Hepatocyte (in vitro differentiated cells): ENCODE results near the gene RASSF8. TPM values are rescaled to one million over a fixed set of nuclear protein-coding genes. Genes with fewer than 3 reads are reported as not detected.

Experiments
- DNase-seq: peaks from one replicate; pipeline ENCODE4 v3.0.0-alpha.2; 2016; ENCODE audit warnings: low spot score
- H2AFZ ChIP-seq: fragments of 200-600 bp; sonication (generic); 2 replicates; pipeline ENCODE4 v1.6.0; 2016; ENCODE audit warnings: antibody characterized with exemption, mild to moderate bottlenecking
- H3K27ac ChIP-seq: fragments of 200-600 bp; sonication (generic); 2 replicates; pipeline ENCODE4 v1.5.1; 2016; ENCODE audit warnings: mild to moderate bottlenecking
- H3K27me3 ChIP-seq: fragments of 200-600 bp; sonication (generic); 2 replicates; pipeline ENCODE4 v1.6.1; 2016
- H3K36me3 ChIP-seq: fragments of 200-600 bp; sonication (generic); replicated peaks from 2 replicates; pipeline ENCODE4 v1.5.1; 2016; ENCODE audit warnings: low read depth; ENCODE audit not compliant: insufficient read depth
- H3K4me1 ChIP-seq: fragments of 200-600 bp; sonication (generic); 2 replicates; pipeline ENCODE4 v1.5.1; 2016; ENCODE audit warnings: mild to moderate bottlenecking, moderate library complexity; ENCODE audit not compliant: insufficient read depth
- H3K4me2 ChIP-seq: fragments of 200-600 bp; sonication (generic); 2 replicates; pipeline ENCODE4 v1.6.0; 2016
- H3K4me3 ChIP-seq: fragments of 200-600 bp; sonication (generic); 2 replicates; pipeline ENCODE4 v1.5.1; 2016; ENCODE audit warnings: mild to moderate bottlenecking
- H3K79me2 ChIP-seq: fragments of 200-600 bp; sonication (generic); 2 replicates; pipeline ENCODE4 v1.6.0; 2017; ENCODE audit warnings: mild to moderate bottlenecking
- H3K9me2 ChIP-seq: fragments of 200-600 bp; sonication (generic); replicated peaks from 2 replicates; pipeline ENCODE4 v1.6.0; 2017; ENCODE audit warnings: mild to moderate bottlenecking; ENCODE audit not compliant: insufficient read depth
- H3K9me3 ChIP-seq: fragments of 200-600 bp; sonication (generic); 2 replicates; pipeline ENCODE4 v1.5.1; 2016; ENCODE audit warnings: low read depth, mild to moderate bottlenecking
- H4K20me1 ChIP-seq: fragments of 200-600 bp; sonication (generic); 2 replicates; pipeline ENCODE4 v1.6.0; 2016; ENCODE audit warnings: mild to moderate bottlenecking; ENCODE audit not compliant: insufficient read depth, poor library complexity, severe bottlenecking
- CTCF ChIP-seq: fragments of 200-600 bp; sonication (generic); IDR thresholded peaks from 2 replicates; pipeline ENCODE4 v1.5.1; 2016; ENCODE audit warnings: antibody characterized with exemption, mild to moderate bottlenecking; ENCODE audit not compliant: poor library complexity
- EZH2 ChIP-seq: fragments of 200-600 bp; sonication (generic); IDR thresholded peaks from 2 replicates; pipeline ENCODE4 v1.6.1; 2016; ENCODE audit warnings: antibody characterized with exemption, mild to moderate bottlenecking, borderline replicate concordance
- EZH2phosphoT487 ChIP-seq: fragments of 200-600 bp; sonication (generic); IDR thresholded peaks from one replicate; pipeline ENCODE4 v1.6.1; 2018; ENCODE audit warnings: antibody characterized with exemption, mild to moderate bottlenecking, low read depth, moderate library complexity; ENCODE audit not compliant: unreplicated experiment, severe bottlenecking
- WGBS: methylation state at CpG from one replicate; pipeline ENCODE4 v1.1.6; 2016; ENCODE audit warnings: low lambda C conversion rate; ENCODE audit errors: missing lambda C conversion rate; 5-methylcytosine and 5-hydroxymethylcytosine counted together
- polyA plus RNA-seq: library from polyadenylated mRNA; unstranded; fragments of >200 nt; fragmentation: Nextera tagmentation; extraction: Ambion mirVana; gene quantifications from 2 replicates; pipeline ENCODE4 v1.2.1, GENCODE V29; 2016
- total RNA-seq: library from RNA; depleted of rRNA; stranded (reverse); fragments of >200 nt; gene quantifications from 2 replicates; pipeline ENCODE4 v1.2.3, GENCODE V29; 2014

Gene RASSF8
- total and polyA plus RNA-seq, 2 experiments from 2014 or later = 24.6 to 46.2 TPM

DNA sequence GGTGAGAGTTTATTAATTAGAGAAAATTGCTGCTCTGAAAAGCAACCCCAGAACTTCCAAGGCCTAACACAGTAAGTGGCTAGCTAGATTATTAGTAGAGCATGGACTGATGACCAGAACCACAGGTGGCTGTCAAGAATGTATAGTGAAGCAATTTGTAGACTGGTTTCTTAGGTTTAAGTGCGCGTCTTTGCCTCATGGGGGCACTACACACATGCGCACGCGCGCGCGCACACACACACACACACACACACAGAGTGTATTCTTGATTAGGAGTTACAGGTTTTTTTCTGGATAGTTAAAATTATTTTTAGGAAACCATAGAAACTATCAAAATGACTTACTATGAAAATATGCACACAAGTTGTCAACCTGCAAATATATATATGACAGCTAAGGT is 99.8 kb downstream of the RASSF8 start:
- no peaks in the 10 kb centered on the region for H3K9me3 ChIP-seq
- TF ChIP-seq EZH2phosphoT487 (no peak), EZH2 (no peak)
- H3K27ac ChIP-seq = no peak overlapping the region
- H4K20me1 ChIP-seq = peaks cover 4% of the 10 kb centered on the region
- peaks cover 3% of the 10 kb centered on the region for H3K79me2 ChIP-seq
- no peaks in the 10 kb centered on the region for H3K4me1 ChIP-seq
- H2AFZ ChIP-seq = no peak overlapping the region
- WGBS = 93% methylated on average over 8 of the region's 8 CpGs
- H3K4me2 ChIP-seq = no peak overlapping the region
- no peak for DNase-seq
- no peak overlapping the region for H3K4me3 ChIP-seq
- no peaks in the 10 kb centered on the region for H3K36me3 ChIP-seq
- no peaks in the 10 kb centered on the region for H3K9me2 ChIP-seq
- no peaks in the 10 kb centered on the region for H3K27me3 ChIP-seq

- Histone ChIP-seq H2AFZ (no peak overlapping the region), H3K27me3 (no peaks in the 10 kb centered on the region), H3K79me2 (peaks cover 3% of the 10 kb centered on the region), H3K27ac (no peak overlapping the region), H3K4me3 (no peak overlapping the region), H4K20me1 (peaks cover 4% of the 10 kb centered on the region), H3K9me2 (no peaks in the 10 kb centered on the region), H3K9me3 (no peaks in the 10 kb centered on the region), H3K4me1 (no peaks in the 10 kb centered on the region), H3K36me3 (no peaks in the 10 kb centered on the region), H3K4me2 (no peak overlapping the region)
- WGBS = 79% methylated on average over 1 of the region's 1 CpG
- TF ChIP-seq EZH2phosphoT487 = no peak
- no peak for TF ChIP-seq CTCF
- no peak for TF ChIP-seq EZH2
- DNase-seq = no peak
These were observed 100.3 kb downstream of the RASSF8 start for GRCh38 chr12:26058818-26059217.

GRCh38 chr12:26062006-26062405 is 103.5 kb downstream of the RASSF8 start:
- no peaks in the 10 kb centered on the region for H3K9me3 ChIP-seq
- no peak overlapping the region for H3K4me2 ChIP-seq
- H4K20me1 ChIP-seq = no peaks in the 10 kb centered on the region
- TF ChIP-seq EZH2phosphoT487 (no peak), CTCF (no peak), EZH2 (no peak)
- no peaks in the 10 kb centered on the region for H3K27me3 ChIP-seq
- H3K4me3 ChIP-seq = no peak overlapping the region
- H3K36me3 ChIP-seq = no peaks in the 10 kb centered on the region
- DNase-seq = no peak
- 99% methylated on average over 3 of the region's 3 CpGs for WGBS
- H3K4me1 ChIP-seq = no peaks in the 10 kb centered on the region
- H2AFZ ChIP-seq = no peak overlapping the region
- no peak overlapping the region for H3K27ac ChIP-seq
- H3K79me2 ChIP-seq = no peaks in the 10 kb centered on the region
- H3K9me2 ChIP-seq = no peaks in the 10 kb centered on the region

DNA sequence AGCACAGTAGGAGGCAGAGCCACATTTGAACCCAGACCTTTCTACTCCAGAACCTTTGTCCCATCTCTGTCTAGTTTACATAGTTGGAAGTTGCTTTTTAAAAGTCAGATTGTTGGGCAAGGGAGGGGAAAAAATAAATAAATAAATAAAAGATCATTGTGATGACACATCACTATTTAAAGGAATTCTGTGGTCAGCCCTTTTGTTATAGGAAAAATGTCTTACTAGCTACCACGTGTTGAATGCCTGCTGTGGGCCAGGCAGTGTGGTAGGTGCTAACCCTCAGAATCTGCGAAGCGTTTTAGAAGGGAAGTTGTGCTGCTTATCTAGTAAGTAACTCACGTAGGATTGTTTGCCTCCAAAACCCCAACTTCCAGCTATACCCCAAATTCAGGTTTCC is 104.1 kb downstream of the RASSF8 start:
- Histone ChIP-seq H4K20me1 (no peaks in the 10 kb centered on the region), H3K36me3 (no peaks in the 10 kb centered on the region), H3K4me3 (no peak overlapping the region), H3K4me1 (no peaks in the 10 kb centered on the region), H3K79me2 (no peaks in the 10 kb centered on the region), H3K9me2 (no peaks in the 10 kb centered on the region), H2AFZ (no peak overlapping the region), H3K9me3 (no peaks in the 10 kb centered on the region), H3K27ac (no peak overlapping the region), H3K4me2 (no peak overlapping the region), H3K27me3 (no peaks in the 10 kb centered on the region)
- WGBS = 88% methylated on average over 4 of the region's 4 CpGs
- TF ChIP-seq CTCF = no peak
- TF ChIP-seq EZH2 = no peak
- no peak for TF ChIP-seq EZH2phosphoT487
- DNase-seq = no peak
